Measurements from ENCODE around the gene GADL1.

Gene GADL1

GRCh38 chr3:30894521-30895251 lies at the start of gene GADL1:
GADL1 (minus strand) TSS chr3:30894661; CDS start chr3:30894614, 47 bp downstream.
- peak in 1 of 4 experiments; percentile 1 for DNase-seq

GRCh38 chr3:30944124-30944523 lies 49.7 kb upstream of the GADL1 start:
- no peak for DNase-seq

GRCh38 chr3:30943206-30943605 lies 48.7 kb upstream of the GADL1 start:
- DNase-seq = no peak

DNA sequence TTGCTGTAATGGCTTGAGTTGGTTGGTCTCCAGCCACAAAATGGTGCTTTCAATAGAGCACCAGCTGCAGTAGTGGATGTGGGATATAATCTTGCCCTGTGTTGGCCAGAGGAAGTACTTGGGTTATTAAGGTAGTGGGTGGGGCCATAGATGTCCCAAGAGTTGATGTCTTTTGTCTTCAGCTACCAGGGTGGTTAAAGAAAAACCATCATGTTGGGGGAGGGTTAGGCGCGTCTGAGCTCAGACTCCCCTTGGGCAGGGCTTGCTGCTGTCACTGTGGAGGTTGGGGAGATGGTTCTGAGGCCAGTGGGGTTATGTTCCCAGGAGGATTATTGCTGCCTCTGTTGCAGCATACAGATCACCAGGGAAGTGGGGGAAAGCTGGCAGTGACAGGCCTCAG lies 46.9 kb upstream of the GADL1 start:
- DNase-seq = no peak

GRCh38 chr3:30940740-30941139 lies 46.3 kb upstream of the GADL1 start:
- no peak for DNase-seq

DNA sequence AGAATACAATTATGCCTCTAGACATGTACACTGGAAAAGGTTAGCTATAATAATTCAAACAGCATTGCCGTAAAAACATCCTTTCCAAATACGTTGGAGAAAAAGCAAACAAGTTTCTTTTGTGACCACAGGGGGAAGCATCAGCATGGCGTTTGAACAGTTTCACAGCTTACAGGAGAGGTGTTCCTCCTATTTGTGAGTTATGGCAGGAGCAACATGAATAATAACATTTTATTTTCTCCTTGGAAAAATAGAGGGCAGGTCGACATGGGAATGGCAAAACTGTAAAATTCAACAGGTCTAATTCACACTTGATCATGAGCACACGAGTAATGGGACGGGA lies 39.7 kb upstream of the GADL1 start:
- DNase-seq = no peak

DNA sequence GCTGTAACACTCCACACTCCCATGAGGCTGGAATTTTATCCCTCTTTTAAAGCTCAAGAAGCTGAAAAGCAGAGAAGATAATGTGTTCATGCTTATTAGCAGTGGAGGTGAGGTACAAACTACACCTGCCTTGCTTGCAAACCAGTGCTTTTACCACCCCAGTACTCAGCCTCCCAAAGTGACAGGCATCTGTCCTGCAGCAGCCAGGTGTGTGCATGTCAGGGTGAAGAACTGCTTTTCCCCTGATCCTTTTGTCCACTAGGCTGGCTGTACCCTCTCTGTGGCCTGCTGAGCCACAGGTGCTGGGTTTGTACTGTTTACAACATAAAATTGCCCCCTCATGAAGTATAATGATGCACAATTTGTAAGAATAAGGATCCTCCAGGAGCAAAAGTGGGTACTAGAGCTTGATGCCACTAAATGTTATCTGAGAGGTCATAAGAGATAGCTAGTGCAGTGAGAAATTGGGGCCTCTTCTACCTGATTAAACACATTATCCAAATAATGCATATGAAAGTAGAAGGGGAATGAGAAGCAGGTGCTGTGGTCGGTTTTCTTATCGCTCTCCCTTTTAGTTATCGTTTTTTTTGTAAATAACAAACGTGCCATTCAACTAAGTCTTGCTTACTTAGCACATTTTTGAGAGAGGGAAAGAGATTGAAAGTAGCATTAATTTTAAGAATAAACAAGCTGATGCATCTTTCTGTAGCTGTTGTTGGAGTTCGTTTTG lies 39.2 kb upstream of the GADL1 start:
- no peak for DNase-seq

DNA sequence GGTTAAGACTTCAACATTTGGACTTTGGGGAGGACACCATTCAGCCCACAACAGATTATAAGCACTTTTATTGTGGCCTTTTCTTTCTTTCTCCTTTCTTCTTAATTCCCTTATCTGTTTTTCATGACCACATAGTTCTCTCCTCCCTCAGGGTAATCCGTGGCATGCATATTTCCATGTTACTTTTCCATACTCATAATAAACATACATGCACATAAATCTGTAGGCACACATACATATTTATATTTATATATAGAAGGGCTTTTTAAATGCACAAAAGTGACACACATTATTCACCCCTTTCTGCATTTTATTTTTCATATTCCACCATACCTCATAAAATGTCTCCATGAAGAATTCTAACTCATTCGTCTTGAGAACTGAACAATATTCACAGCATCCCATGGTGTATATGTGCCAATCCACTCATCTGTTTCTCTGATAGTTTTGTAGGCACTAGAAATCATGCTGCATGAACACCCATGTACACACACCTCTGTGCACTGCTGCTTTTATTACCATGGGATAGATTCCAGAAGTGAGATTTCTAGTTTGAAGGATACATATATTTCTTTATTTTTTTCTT lies 38.1 kb upstream of the GADL1 start:
- no peak for DNase-seq

GRCh38 chr3:30924763-30925162 lies 30.3 kb upstream of the GADL1 start:
- no peak for DNase-seq

- DNase-seq = no peak
Observed at GRCh38 chr3:30919564-30919963, 25.1 kb upstream of the GADL1 start.

- no peak for DNase-seq
Observed at GRCh38 chr3:30918761-30919160, 24.3 kb upstream of the GADL1 start.

DNA sequence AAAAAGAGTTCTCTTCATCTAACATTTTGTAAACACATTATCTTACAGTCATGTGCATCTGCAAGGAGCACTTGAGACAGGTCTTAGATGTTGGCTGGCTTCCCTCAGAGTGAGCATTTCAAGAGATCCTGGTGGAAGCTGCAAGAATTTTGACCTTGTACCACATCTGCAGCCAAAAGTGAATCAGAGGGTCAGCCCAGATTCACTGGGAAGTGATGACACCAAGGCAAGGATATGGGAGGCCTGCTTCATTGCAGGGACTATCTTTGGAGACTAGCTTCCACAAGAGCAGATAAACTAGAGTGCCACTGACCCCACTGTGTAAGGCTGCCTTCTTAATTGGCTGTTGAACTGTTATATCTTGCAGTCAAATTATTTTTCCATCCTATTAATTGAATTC lies 21.3 kb upstream of the GADL1 start:
- DNase-seq = no peak

DNA sequence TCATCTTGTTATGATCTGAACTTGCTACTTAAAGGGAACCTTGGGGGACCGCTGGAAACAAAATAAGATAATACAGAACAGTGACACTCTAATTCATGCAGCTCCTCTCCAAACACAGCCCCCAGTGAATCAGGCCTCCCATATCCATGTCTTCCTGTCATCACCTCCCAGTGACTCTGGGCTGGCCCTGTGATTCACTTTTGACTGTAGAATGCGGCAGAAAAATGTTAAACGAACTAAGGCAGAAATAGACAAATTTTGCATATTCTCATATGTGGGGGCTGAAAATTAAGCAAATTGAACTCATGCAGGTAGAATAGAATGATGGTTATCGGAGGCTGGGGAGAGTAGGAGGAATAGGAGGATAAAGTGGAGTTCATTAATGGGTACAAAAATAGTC lies 20.2 kb upstream of the GADL1 start:
- no peak for DNase-seq

GRCh38 chr3:30913176-30913575 lies 18.7 kb upstream of the GADL1 start:
- no peak for DNase-seq

DNA sequence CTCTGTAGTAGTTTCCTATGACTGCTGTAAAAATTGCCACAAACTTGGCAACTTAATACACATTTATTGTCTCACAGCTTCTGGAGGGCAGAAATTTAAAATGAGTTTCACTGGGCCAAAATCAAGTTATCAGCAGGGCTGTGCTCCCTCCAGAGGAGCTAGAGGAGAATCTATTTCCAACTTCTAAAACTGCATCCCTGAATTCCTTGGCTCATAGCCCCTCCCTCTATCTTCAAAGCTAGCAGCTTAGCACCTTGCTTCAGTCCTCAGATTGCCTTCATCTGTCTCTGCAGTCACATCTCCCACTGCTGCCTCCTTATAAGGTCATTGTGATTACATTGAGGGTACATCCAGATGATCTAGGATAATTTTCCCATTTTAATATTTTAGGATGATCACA lies 17.8 kb upstream of the GADL1 start:
- no peak for DNase-seq

DNA sequence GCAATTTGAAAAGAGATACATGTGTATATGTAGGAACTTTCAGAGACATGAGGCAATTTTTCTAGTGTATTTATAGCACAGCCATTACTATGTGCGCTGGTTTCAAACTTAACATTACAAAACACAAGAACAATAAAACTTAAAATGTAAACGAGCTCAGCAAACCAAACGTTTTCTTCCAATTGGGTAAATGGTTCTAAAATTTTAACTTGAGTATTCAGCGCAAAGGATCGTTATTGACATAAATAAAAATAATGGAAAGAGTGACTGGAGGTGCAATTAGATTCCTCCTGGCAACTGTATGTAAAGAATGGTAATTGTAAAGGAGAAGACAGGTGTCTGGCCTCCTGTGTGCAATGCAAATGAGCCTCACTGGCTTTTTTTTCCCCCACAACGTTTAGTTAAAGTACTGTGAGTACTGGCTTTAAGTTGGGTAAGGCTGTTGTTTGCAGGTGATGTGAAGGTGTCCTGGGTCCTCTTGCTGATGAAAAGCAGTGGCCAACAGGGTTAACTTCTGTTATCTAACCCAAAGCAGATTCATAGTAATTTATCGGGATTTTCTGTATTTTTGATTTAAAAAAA lies 14.1 kb upstream of the GADL1 start:
- DNase-seq = no peak

DNA sequence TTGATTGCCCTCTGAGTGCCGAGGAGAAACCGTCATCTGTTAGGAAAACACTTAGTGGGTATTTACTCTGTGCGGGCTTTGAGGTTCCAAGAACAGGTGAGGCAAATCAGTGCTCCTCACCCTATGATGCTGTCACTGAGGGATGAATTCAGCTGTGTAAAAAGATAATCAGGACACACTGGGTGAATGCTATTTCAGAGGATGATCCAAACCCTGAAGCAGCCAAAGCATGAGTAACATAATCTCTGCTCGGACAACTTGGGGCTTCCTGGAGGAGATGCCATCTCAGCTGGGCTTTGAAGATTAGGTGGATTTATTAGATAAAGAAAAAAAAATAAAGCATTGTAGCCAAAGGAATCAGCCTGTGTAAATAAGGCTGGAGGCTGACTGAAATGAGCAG lies 10.5 kb upstream of the GADL1 start:
- no peak for DNase-seq

GRCh38 chr3:30895329-30895728 lies 868 bp upstream of the GADL1 start:
- no peak for DNase-seq

DNA sequence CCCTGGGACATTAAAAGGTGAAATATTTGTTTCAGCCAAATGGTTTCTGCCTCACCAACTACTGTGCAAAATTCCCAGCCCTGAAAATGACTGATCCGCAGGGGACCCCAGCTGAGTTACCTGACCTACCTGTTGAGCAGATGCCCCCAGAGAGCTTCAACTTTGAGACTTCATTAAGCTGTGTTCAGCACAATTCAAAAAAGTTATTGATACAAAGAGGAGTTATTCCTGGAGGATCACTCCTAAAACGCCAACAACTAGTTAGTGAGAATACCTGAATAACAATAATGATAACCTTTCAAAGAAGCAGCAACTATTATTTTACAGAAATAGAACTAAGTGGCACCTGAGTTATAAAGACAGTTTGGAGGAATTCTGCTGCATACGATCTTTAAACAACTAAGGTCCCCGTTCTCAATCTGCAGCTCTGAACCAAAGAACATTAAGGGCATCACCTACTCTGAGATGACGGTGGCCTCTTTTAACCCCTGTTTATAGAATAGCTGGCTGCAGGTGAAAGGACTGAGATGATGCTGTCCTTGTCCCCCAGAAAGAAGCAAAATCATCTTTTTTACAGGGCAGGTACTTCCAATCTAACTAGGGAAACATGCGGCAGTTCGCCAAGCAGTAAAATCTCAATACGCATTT lies 659 bp downstream of the GADL1 start:
- no peak for DNase-seq

GRCh38 chr3:30890907-30891306 lies 3.6 kb downstream of the GADL1 start:
- DNase-seq = no peak

DNA sequence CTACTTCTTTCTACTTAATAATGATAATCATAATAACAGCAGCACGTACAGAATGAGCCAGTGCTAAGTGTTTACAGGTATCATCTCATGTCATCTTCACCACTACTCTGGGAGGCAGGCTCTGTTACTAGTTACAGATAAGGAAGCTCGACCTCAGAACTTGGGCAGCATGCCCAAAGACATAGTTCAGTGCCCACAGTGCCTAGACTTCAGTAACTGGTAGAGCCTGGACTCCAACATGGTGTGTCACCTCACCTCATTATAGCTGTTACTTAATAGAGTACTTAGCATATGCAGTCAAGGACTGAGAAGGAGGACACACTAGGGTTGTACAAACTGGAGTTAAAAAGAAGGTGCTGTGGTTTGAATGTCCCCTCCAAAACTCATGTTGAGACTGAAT lies 7.6 kb downstream of the GADL1 start:
- DNase-seq = no peak

DNA sequence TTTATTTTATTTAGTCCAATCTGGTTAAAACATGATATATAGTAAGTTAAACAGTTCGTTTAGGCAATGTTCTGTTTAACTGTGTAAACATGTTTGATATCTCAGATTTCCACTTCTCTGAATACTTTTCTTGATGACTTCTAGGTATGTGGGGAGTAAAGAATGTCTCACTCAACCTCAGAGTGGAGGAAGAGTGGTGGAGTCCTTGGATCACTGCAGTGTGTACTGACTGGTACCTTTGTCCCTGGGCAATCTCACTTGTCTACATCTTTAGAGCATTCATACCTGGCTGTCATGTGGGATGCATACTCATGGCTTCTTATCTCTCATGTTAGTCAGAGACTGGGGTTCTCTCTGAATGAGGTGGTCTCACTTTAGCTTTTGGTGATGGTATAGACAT lies 15.6 kb downstream of the GADL1 start:
- DNase-seq = no peak

- DNase-seq = no peak
Observed at GRCh38 chr3:30875505-30875904, 19.0 kb downstream of the GADL1 start.

GRCh38 chr3:30873671-30874070 lies 20.8 kb downstream of the GADL1 start:
- no peak for DNase-seq
